Neural crest cell (in vitro differentiated cells): ENCODE results near the gene DDAH1. TPM values are rescaled to one million over a fixed set of nuclear protein-coding genes. Genes with fewer than 3 reads are reported as not detected.

Experiments
- DNase-seq: peaks from one replicate; pipeline ENCODE4 v3.0.0; 2021; ENCODE audit warnings: low read depth, mixed read lengths, low spot score
- H3K27ac Mint-ChIP-seq: one replicate; pipeline ENCODE4 v1.8.0; 2021; ENCODE audit warnings: mild to moderate bottlenecking, mixed read lengths; ENCODE audit not compliant: unreplicated experiment
- H3K27me3 Mint-ChIP-seq: 2 replicates; pipeline ENCODE4 v1.8.0; 2021; ENCODE audit warnings: low read depth, mild to moderate bottlenecking, mixed read lengths
- H3K36me3 Mint-ChIP-seq: 2 replicates; pipeline ENCODE4 v1.8.0; 2021; ENCODE audit warnings: low read depth, mild to moderate bottlenecking, mixed read lengths
- H3K4me1 Mint-ChIP-seq: 2 replicates; pipeline ENCODE4 v1.8.0; 2021; ENCODE audit warnings: mixed read lengths
- H3K4me3 Mint-ChIP-seq: one replicate; pipeline ENCODE4 v1.8.0; 2021; ENCODE audit warnings: mild to moderate bottlenecking, mixed read lengths
- H3K9me3 Mint-ChIP-seq: 2 replicates; pipeline ENCODE4 v1.8.0; 2021; ENCODE audit warnings: mixed read lengths
- total RNA-seq: library from RNA; stranded (reverse); gene quantifications from 2 replicates; pipeline ENCODE4 v1.2.1, GENCODE V29; 2021
- TF ChIP-seq, protein P1 (sequence below): fragments of 200-600 bp; sonication (generic); conservative IDR thresholded peaks from 2 replicates; pipeline ENCODE4 v1.5.0; 2021; ENCODE audit warnings: antibody characterized with exemption, mild to moderate bottlenecking

Gene DDAH1
- total RNA-seq, 1 donor from 2014 or later, result 22.3 TPM

DNA sequence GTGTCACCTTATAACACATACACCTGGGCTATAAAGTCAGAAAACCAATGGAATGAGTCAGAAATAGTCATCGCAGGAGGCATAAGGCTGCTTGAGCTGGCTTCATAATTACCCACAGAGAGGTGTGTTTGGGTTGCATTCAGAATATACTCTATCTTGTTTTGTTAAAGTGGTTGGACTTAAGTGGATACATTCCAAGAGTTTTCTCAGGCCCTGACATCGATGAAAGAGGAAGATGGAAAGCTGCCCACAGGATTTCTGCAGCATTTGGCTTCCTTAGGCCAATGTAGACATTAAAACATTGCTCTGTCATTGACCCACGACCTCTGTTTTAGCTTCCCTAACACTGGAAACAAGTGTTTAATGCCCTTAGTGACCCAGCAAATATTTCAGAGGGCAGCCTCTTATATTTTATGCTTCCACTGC lies 169.9 kb downstream of the DDAH1 start:
- Mint-ChIP-seq H3K27ac (no peak overlapping the region), H3K27me3 (no peaks in the 10 kb centered on the region), H3K4me1 (peaks cover 3% of the 10 kb centered on the region), H3K36me3 (no peaks in the 10 kb centered on the region), H3K4me3 (no peak overlapping the region), H3K9me3 (no peaks in the 10 kb centered on the region)
- DNase-seq, result no peak
- TF ChIP-seq, protein P1, sequence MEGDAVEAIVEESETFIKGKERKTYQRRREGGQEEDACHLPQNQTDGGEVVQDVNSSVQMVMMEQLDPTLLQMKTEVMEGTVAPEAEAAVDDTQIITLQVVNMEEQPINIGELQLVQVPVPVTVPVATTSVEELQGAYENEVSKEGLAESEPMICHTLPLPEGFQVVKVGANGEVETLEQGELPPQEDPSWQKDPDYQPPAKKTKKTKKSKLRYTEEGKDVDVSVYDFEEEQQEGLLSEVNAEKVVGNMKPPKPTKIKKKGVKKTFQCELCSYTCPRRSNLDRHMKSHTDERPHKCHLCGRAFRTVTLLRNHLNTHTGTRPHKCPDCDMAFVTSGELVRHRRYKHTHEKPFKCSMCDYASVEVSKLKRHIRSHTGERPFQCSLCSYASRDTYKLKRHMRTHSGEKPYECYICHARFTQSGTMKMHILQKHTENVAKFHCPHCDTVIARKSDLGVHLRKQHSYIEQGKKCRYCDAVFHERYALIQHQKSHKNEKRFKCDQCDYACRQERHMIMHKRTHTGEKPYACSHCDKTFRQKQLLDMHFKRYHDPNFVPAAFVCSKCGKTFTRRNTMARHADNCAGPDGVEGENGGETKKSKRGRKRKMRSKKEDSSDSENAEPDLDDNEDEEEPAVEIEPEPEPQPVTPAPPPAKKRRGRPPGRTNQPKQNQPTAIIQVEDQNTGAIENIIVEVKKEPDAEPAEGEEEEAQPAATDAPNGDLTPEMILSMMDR, result no peak

DNA sequence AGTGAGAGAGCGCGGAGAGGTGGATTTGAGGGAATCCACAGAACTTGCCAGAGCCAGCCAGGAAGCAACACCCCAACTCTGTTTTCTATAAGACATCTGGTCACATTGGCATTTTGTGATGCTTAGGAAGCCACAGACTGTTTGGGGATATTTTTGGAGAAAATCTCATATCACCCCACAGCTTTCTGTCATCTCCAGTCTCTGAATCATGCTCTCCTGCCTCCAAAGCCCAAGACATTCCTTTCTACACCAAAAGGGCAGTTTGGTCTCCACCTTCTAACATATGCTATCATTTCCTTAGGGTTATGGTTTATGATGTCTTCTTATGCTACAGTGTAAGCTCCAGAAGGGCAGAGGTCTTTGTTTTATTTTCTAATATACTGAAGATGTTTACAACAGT lies 174.1 kb downstream of the DDAH1 start:
- no peaks in the 10 kb centered on the region for H3K36me3 Mint-ChIP-seq
- TF ChIP-seq, protein P1, result no peak
- no peaks in the 10 kb centered on the region for H3K9me3 Mint-ChIP-seq
- H3K27me3 Mint-ChIP-seq, result no peaks in the 10 kb centered on the region
- no peaks in the 10 kb centered on the region for H3K4me1 Mint-ChIP-seq
- H3K4me3 Mint-ChIP-seq, result no peak overlapping the region
- no peak for DNase-seq
- no peak overlapping the region for H3K27ac Mint-ChIP-seq

DNA sequence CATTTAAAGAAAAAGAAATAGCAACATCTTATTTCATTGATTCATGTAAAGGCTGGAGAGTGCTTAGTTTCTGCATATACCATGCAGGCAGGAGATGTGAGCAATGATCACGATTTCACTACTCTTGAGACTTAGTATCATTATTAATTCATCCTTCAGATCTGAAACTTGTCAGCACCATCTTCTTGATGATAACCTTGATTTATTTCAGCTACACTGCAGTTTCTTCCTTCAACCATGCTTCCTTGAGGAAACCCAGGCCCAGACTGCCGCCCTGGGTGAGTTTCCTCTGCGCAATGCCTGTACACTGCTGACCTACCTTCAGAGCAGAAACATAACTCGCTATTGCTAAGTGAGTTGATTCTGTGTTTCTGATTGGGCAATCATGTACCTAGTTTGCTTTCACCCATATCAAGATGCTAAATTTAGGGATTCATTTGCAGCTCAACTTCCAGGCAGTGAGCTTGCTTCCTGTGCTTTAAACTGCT lies 175.1 kb downstream of the DDAH1 start:
- H3K27ac Mint-ChIP-seq, result no peak overlapping the region
- DNase-seq, result no peak
- no peaks in the 10 kb centered on the region for H3K36me3 Mint-ChIP-seq
- H3K4me3 Mint-ChIP-seq, result no peak overlapping the region
- H3K4me1 Mint-ChIP-seq, result no peaks in the 10 kb centered on the region
- H3K27me3 Mint-ChIP-seq, result no peaks in the 10 kb centered on the region
- TF ChIP-seq, protein P1, result no peak
- H3K9me3 Mint-ChIP-seq, result no peaks in the 10 kb centered on the region

GRCh38 chr1:85289207-85289847 lies 175.6 kb downstream of the DDAH1 start:
- Mint-ChIP-seq H3K27ac (no peak overlapping the region), H3K9me3 (no peaks in the 10 kb centered on the region)

DNA sequence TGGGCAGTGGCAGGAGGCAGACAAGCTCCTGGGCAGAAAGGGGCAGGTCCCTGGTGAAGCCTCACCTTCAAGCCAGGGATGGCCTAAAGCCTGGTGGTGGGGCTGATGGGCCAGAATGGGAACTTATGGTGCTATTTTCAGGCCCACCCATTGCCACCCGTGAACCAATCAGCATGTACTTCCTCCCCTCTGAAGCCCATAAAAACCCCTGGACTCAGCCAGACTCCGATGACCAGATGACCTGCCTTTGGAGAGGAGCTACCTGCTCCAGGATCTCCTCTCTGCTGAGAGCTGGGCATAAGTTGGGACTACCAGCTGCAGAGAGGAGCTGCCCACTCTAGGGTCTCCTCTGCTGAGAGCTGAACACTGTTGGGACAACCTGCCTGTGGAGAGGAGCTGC lies 180.8 kb downstream of the DDAH1 start:
- no peaks in the 10 kb centered on the region for H3K4me1 Mint-ChIP-seq
- no peak for DNase-seq
- H3K9me3 Mint-ChIP-seq, result no peaks in the 10 kb centered on the region
- H3K4me3 Mint-ChIP-seq, result no peak overlapping the region
- TF ChIP-seq, protein P1, result no peak
- H3K27ac Mint-ChIP-seq, result no peak overlapping the region
- H3K27me3 Mint-ChIP-seq, result peaks cover 25% of the 10 kb centered on the region
- H3K36me3 Mint-ChIP-seq, result no peaks in the 10 kb centered on the region

More at GRCh38 chr1:85289207-85289847, 175.6 kb downstream of the DDAH1 start:
- H3K36me3 Mint-ChIP-seq, result no peaks in the 10 kb centered on the region
- TF ChIP-seq, protein P1, result no peak
- DNase-seq, result no peak
- no peaks in the 10 kb centered on the region for H3K4me1 Mint-ChIP-seq
- no peak overlapping the region for H3K4me3 Mint-ChIP-seq
- no peaks in the 10 kb centered on the region for H3K27me3 Mint-ChIP-seq
